ENCODE measurements around the gene CERS5.

DNA sequence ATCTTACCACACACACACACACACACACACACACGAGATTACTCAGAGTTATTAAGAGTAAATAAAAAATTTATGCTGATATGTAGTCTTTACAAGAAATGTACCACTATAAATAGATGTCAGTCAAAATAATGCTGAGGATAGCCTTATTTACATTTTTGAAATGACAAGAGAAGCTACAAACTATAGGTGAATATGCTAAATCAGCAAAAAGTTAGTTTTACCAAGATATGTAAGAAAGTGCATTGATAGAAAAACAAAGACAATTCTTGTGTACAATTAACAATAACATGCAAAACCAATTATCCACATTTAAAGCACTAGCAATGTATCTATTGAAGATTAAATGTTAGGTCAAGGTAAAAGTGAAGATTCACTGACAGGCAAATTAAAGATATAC is 46.8 kb upstream of the CERS5 start:
- TF ChIP-seq CTCF (IDR thresholded peaks at IDR 0.05; ENCODE audit: insufficient read depth, low read length, poor library complexity, severe bottlenecking), result no peak
- TF ChIP-seq EZH2phosphoT487 (conservative IDR thresholded peaks at IDR 0.05; ENCODE audit: low read length), result no peak

Data from SU-DHL-6 (cell line).